AG04449 (cell line): Measurements from ENCODE around the gene EHD1.

Experiments
- CTCF ChIA-PET: fragments of 350-600 bp; formaldehyde crosslinking; extraction: SDS; loops from one replicate; lab custom pipeline; 2021; ENCODE audit warnings: antibody characterized with exemption; lab: Yijun Ruan, JAX
- POLR2A ChIA-PET: fragments of 400-600, 350-600 bp; formaldehyde crosslinking; extraction: SDS; loops from one replicate; lab custom pipeline; 2020; ENCODE audit warnings: antibody characterized with exemption, inconsistent platforms; lab: Yijun Ruan, JAX
- DNase-seq: peaks from one replicate; pipeline ENCODE4 v3.0.0-alpha.2; 2010; ENCODE audit warnings: low read depth, low spot score
- H3K4me3 ChIP-seq: 2 replicates; pipeline ENCODE4 v1.5.1; 2011; ENCODE audit warnings: low read depth, mild to moderate bottlenecking, control low read depth, low read length
- CTCF ChIP-seq: IDR thresholded peaks from one replicate; pipeline ENCODE4 v1.5.1; 2011; ENCODE audit warnings: mild to moderate bottlenecking, moderate library complexity, low read length, control low read depth, inconsistent platforms; ENCODE audit not compliant: insufficient read depth; ENCODE audit errors: missing control alignments

Gene EHD1

GRCh38 chr11:64916775-64917662 is 38.6 kb upstream of the EHD1 start, which contains the start of gene ATG2A:
ATG2A (minus strand) TSS chr11:64917209; CDS start chr11:64917135, 74 bp downstream.
- ChIA-PET CTCF (interaction anchor here (0.9 to 5.5 kb wide), 11 partner anchors 10 to 182 kb away, joined by 3 to 40 read pairs (median 6); partner anchors contain the start of genes ARL2 and CDC42BPG), POLR2A (interaction anchor here (0.5 to 1.4 kb wide), 3 partner anchors 19 to 264 kb away, joined by 3 read pairs; partner anchors contain the start of gene GPHA2)
- TF ChIP-seq CTCF = no peak
- peak within 1 kb of the TSS; percentile 64 for H3K4me3 ChIP-seq
- DNase-seq = peak; percentile 96

- no peak for DNase-seq
Measured at GRCh38 chr11:64916040-64916774, 37.8 kb upstream of the EHD1 start.

GRCh38 chr11:64915376-64915887 is 37.0 kb upstream of the EHD1 start:
- DNase-seq = no peak
- no peak for TF ChIP-seq CTCF
- H3K4me3 ChIP-seq = peak overlapping the region; percentile 64
- POLR2A ChIA-PET = interaction anchor here (1.0 kb wide), 1 partner anchor 9 kb away, joined by 4 read pairs; the partner anchor contains the start of gene PPP2R5B
- CTCF ChIA-PET = interaction anchor here (0.9 to 5.5 kb wide), 9 partner anchors 18 to 99 kb away, joined by 3 to 40 read pairs (median 5); partner anchors contain the start of genes ARL2, BATF2 and CDC42BPG

More at GRCh38 chr11:64916040-64916774, 37.8 kb upstream of the EHD1 start:
- POLR2A ChIA-PET = interaction anchor here (0.5 to 1.4 kb wide), 5 partner anchors 8 to 264 kb away, joined by 3 to 5 read pairs (median 3); partner anchors contain the start of genes GPHA2 and PPP2R5B
- TF ChIP-seq CTCF = no peak
- H3K4me3 ChIP-seq = peak overlapping the region; percentile 64
- CTCF ChIA-PET = interaction anchor here (0.9 to 5.5 kb wide), 10 partner anchors 19 to 98 kb away, joined by 3 to 40 read pairs (median 5); partner anchors contain the start of genes ARL2, BATF2 and CDC42BPG

- TF ChIP-seq CTCF = no peak
- no peak for DNase-seq
- ChIA-PET POLR2A (no interaction called here), CTCF (interaction anchor here (1.8 to 5.5 kb wide), 3 partner anchors 19 to 101 kb away, joined by 5 to 40 read pairs (median 6); partner anchors contain the start of gene ARL2)
- no peak overlapping the region for H3K4me3 ChIP-seq
Measured at GRCh38 chr11:64914123-64914522, 35.7 kb upstream of the EHD1 start.

- H3K4me3 ChIP-seq = no peak overlapping the region
- ChIA-PET CTCF (interaction anchor here (1.0 to 1.8 kb wide), 2 partner anchors 24 to 126 kb away, joined by 3 to 5 read pairs; no protein-coding TSS in a partner anchor), POLR2A (no interaction called here)
- no peak for DNase-seq
- no peak for TF ChIP-seq CTCF
Measured at GRCh38 chr11:64913171-64913727, 34.8 kb upstream of the EHD1 start.
